ENCODE results near the gene SPTLC3. TPM values are rescaled to one million over a fixed set of nuclear protein-coding genes. Genes with fewer than 3 reads are reported as not detected.

Gene SPTLC3
- total RNA-seq, 1 donor from 2014 or later = 10.6 TPM

- Mint-ChIP-seq H3K4me3 (no peak overlapping the region), H3K27me3 (no peaks in the 10 kb centered on the region), H3K36me3 (no peaks in the 10 kb centered on the region), H3K27ac (no peak overlapping the region), H3K9me3 (no peaks in the 10 kb centered on the region), H3K4me1 (ENCODE audit: unreplicated experiment) (no peaks in the 10 kb centered on the region)
- TF ChIP-seq CTCF (conservative IDR thresholded peaks at IDR 0.05) = no peak
- no peak for DNase-seq (ENCODE audit: extremely low spot score, unreplicated experiment)
Measured at GRCh38 chr20:13060327-13060726, 51.6 kb downstream of the SPTLC3 start.

- no peak for TF ChIP-seq CTCF (conservative IDR thresholded peaks at IDR 0.05)
- no peak overlapping the region for H3K27ac Mint-ChIP-seq
- H3K36me3 Mint-ChIP-seq = peaks cover under 1% of the 10 kb centered on the region
- H3K27me3 Mint-ChIP-seq = no peaks in the 10 kb centered on the region
- no peaks in the 10 kb centered on the region for H3K4me1 Mint-ChIP-seq (ENCODE audit: unreplicated experiment)
- DNase-seq (ENCODE audit: extremely low spot score, unreplicated experiment) = no peak
- no peak overlapping the region for H3K4me3 Mint-ChIP-seq
- H3K9me3 Mint-ChIP-seq = peaks cover 3% of the 10 kb centered on the region
Measured at GRCh38 chr20:13061381-13061780, 52.6 kb downstream of the SPTLC3 start.

- DNase-seq (ENCODE audit: extremely low spot score, unreplicated experiment) = no peak
- Mint-ChIP-seq H3K4me1 (ENCODE audit: unreplicated experiment) (no peaks in the 10 kb centered on the region), H3K27ac (no peak overlapping the region), H3K4me3 (no peak overlapping the region), H3K27me3 (no peaks in the 10 kb centered on the region), H3K36me3 (peaks cover 5% of the 10 kb centered on the region), H3K9me3 (peaks cover 3% of the 10 kb centered on the region)
- TF ChIP-seq CTCF (conservative IDR thresholded peaks at IDR 0.05) = no peak
Measured at GRCh38 chr20:13062789-13063188, 54.0 kb downstream of the SPTLC3 start.

GRCh38 chr20:13068336-13068735 is 59.6 kb downstream of the SPTLC3 start:
- H3K27me3 Mint-ChIP-seq = no peaks in the 10 kb centered on the region
- H3K4me1 Mint-ChIP-seq (ENCODE audit: unreplicated experiment) = no peaks in the 10 kb centered on the region
- H3K9me3 Mint-ChIP-seq = peaks cover 11% of the 10 kb centered on the region
- H3K4me3 Mint-ChIP-seq = peak overlapping the region; percentile 20
- H3K27ac Mint-ChIP-seq = peak overlapping the region; percentile 50
- no peak for DNase-seq (ENCODE audit: extremely low spot score, unreplicated experiment)
- H3K36me3 Mint-ChIP-seq = peaks cover 5% of the 10 kb centered on the region
- TF ChIP-seq CTCF (conservative IDR thresholded peaks at IDR 0.05) = no peak

- Mint-ChIP-seq H3K27me3 (no peaks in the 10 kb centered on the region), H3K36me3 (no peaks in the 10 kb centered on the region), H3K4me3 (no peak overlapping the region), H3K27ac (no peak overlapping the region), H3K9me3 (peaks cover 5% of the 10 kb centered on the region), H3K4me1 (ENCODE audit: unreplicated experiment) (no peaks in the 10 kb centered on the region)
- DNase-seq (ENCODE audit: extremely low spot score, unreplicated experiment) = no peak
- TF ChIP-seq CTCF (conservative IDR thresholded peaks at IDR 0.05) = no peak
Measured at GRCh38 chr20:13081877-13082276, 73.1 kb downstream of the SPTLC3 start.

GRCh38 chr20:13082378-13082777 is 73.6 kb downstream of the SPTLC3 start:
- H3K27ac Mint-ChIP-seq = no peak overlapping the region
- H3K4me3 Mint-ChIP-seq = no peak overlapping the region
- H3K4me1 Mint-ChIP-seq (ENCODE audit: unreplicated experiment) = no peaks in the 10 kb centered on the region
- DNase-seq (ENCODE audit: extremely low spot score, unreplicated experiment) = no peak
- H3K27me3 Mint-ChIP-seq = no peaks in the 10 kb centered on the region
- peaks cover 5% of the 10 kb centered on the region for H3K9me3 Mint-ChIP-seq
- no peaks in the 10 kb centered on the region for H3K36me3 Mint-ChIP-seq
- TF ChIP-seq CTCF (conservative IDR thresholded peaks at IDR 0.05) = no peak
